ENCODE data around the gene SLC9B2.

- TF ChIP-seq CTCF (IDR thresholded peaks at IDR 0.05) (no peak), EZH2 (IDR thresholded peaks at IDR 0.05) (no peak)
Measured at GRCh38 chr4:103095080-103095479, 18.5 kb upstream of the SLC9B2 start.

Measured in neural progenitor cell (in vitro differentiated cells).